HCT116 (cell line): ENCODE data around the gene SUGCT. TPM values are rescaled to one million over a fixed set of nuclear protein-coding genes. Genes with fewer than 3 reads are reported as not detected.

Experiments used
- ATAC-seq: fragments of 200-7000 bp; cut with Tn5 transposase; 2 replicates; pipeline ENCODE4 v1.9.1; 2020; ENCODE audit warnings: mild to moderate bottlenecking, moderate library complexity
- BruUV-seq: library from RNA; stranded (reverse); fragments of 400-500 nt; replicated peaks from 2 replicates; lab custom pipeline; 2021; lab: Mats Ljungman, UMichigan
- CTCF ChIA-PET: fragments of 300-600 bp; sonication (Branson Sonifier 250); formaldehyde crosslinking; loops from one replicate; lab custom pipeline; 2021; ENCODE audit warnings: antibody characterized with exemption; lab: Charles Lee
- POLR2A ChIA-PET: fragments of 300-600, 350-600 bp; sonication (Branson Sonifier 250); formaldehyde crosslinking; loops from one replicate; lab custom pipeline; 2021; ENCODE audit warnings: antibody characterized with exemption; lab: Charles Lee
- RAD21 ChIA-PET, 2 experiments: fragments of 300-600 bp; sonication (Branson Sonifier 250); formaldehyde crosslinking; loops; one replicate each; lab custom pipeline; 2023; ENCODE audit warnings: low total read pairs in 2 of 2; ENCODE audit not compliant: uncharacterized antibody in 2 of 2, unreplicated experiment in 2 of 2, low non-redundant PET in 1 of 2; lab: Charles Lee
- DNase-seq: peaks from one replicate; pipeline ENCODE4 v3.0.0-alpha.2; 2010; ENCODE audit warnings: low read depth, low spot score
- H2AFZ ChIP-seq: fragments of 200-600 bp; shearing (Covaris generic), sonication (generic); 2 replicates; pipeline ENCODE4 v1.6.1; 2017; ENCODE audit warnings: low read depth, mixed run types, mixed read lengths, antibody characterized with exemption, low read length; ENCODE audit not compliant: poor library complexity, severe bottlenecking
- H3K27ac ChIP-seq: 2 replicates; pipeline ENCODE4 v1.5.1; 2012; ENCODE audit warnings: low read depth, low read length
- H3K27me3 ChIP-seq: fragments of 200-600 bp; sonication (generic); 2 replicates; pipeline ENCODE4 v1.6.1; 2016; ENCODE audit warnings: mixed run types, low read length, mixed read lengths; ENCODE audit not compliant: insufficient read depth
- H3K36me3 ChIP-seq, 2 experiments: fragments of 200-500 bp in 1 of 2; fragments of 200-600 bp in 1 of 2; sonication (Bioruptor generic) in 1 of 2; sonication (generic) in 1 of 2; 2 replicates each; pipeline versions ENCODE4 v1.5.1 to v1.6.1; 2014 to 2016; ENCODE audit warnings: low read length in 2 of 2, inconsistent platforms in 1 of 2, mixed read lengths in 1 of 2, mixed run types in 1 of 2; ENCODE audit not compliant: insufficient read depth in 2 of 2, control insufficient read depth in 1 of 2
- H3K4me1 ChIP-seq, 2 experiments: fragments of 200-600 bp in 1 of 2; sonication (generic) in 1 of 2; 2 replicates each; pipeline versions ENCODE4 v1.5.1 to v1.6.1; 2012 to 2017; ENCODE audit warnings: low read length in 2 of 2, inconsistent platforms in 1 of 2, mild to moderate bottlenecking in 1 of 2, mixed read lengths in 1 of 2, mixed run types in 1 of 2, moderate library complexity in 1 of 2; ENCODE audit not compliant: insufficient read depth in 2 of 2, control insufficient read depth in 1 of 2
- H3K4me2 ChIP-seq: fragments of 200-600 bp; sonication (generic); 2 replicates; pipeline ENCODE4 v1.6.1; 2017; ENCODE audit warnings: mixed run types, low read length, mixed read lengths
- H3K4me3 ChIP-seq, 2 experiments: fragments of 200-600 bp in 1 of 2; sonication (generic) in 1 of 2; replicated peaks in 1 of 2; 2 replicates each; pipeline ENCODE4 v1.5.1; 2011 to 2016; ENCODE audit warnings: low read length in 2 of 2, control low read depth in 1 of 2, low read depth in 1 of 2, mild to moderate bottlenecking in 1 of 2, mixed read lengths in 1 of 2, mixed run types in 1 of 2
- H3K79me2 ChIP-seq: fragments of 200-600 bp; sonication (generic); 2 replicates; pipeline ENCODE4 v1.6.1; 2017; ENCODE audit warnings: mild to moderate bottlenecking, mixed run types, low read length, moderate library complexity, mixed read lengths; ENCODE audit not compliant: insufficient read depth
- H3K9ac ChIP-seq: fragments of 200-600 bp; sonication (generic); 2 replicates; pipeline ENCODE4 v1.6.1; 2016; ENCODE audit warnings: low read length, mixed read lengths
- H3K9me2 ChIP-seq: fragments of 200-600 bp; sonication (generic), shearing (Covaris generic); 2 replicates; pipeline ENCODE4 v1.6.1; 2017; ENCODE audit warnings: mixed run types, mild to moderate bottlenecking, moderate library complexity; ENCODE audit not compliant: insufficient read depth
- H3K9me3 ChIP-seq, 2 experiments: fragments of 200-500 bp in 1 of 2; fragments of 200-600 bp in 1 of 2; sonication (Bioruptor generic) in 1 of 2; sonication (generic) in 1 of 2; 2 replicates each; pipeline ENCODE4 v1.6.1; 2014 to 2017; ENCODE audit warnings: low read length in 2 of 2, mixed read lengths in 2 of 2, inconsistent platforms in 1 of 2, low read depth in 1 of 2, mild to moderate bottlenecking in 1 of 2, mixed run types in 1 of 2, moderate library complexity in 1 of 2; ENCODE audit not compliant: control insufficient read depth in 1 of 2, insufficient read depth in 1 of 2
- H4K20me1 ChIP-seq: fragments of 200-600 bp; sonication (generic), shearing (Covaris generic); 2 replicates; pipeline ENCODE4 v1.6.1; 2017; ENCODE audit warnings: mixed run types, mild to moderate bottlenecking, moderate library complexity; ENCODE audit not compliant: insufficient read depth
- CBX3 ChIP-seq: IDR thresholded peaks from 2 replicates; pipeline ENCODE4 v1.6.1; 2012; ENCODE audit warnings: low read depth
- EZH2 ChIP-seq: fragments of 200-600 bp; sonication (generic); IDR thresholded peaks from 2 replicates; pipeline ENCODE4 v1.6.1; 2017; ENCODE audit warnings: antibody characterized with exemption, mixed run types
- FOSL1 ChIP-seq: IDR thresholded peaks from 2 replicates; pipeline ENCODE4 v1.6.1; 2012; ENCODE audit warnings: low read depth
- POLR2A ChIP-seq: IDR thresholded peaks from 2 replicates; pipeline ENCODE4 v1.7.0; 2011; ENCODE audit warnings: borderline replicate concordance; ENCODE audit not compliant: insufficient read depth, insufficient read length; ENCODE audit errors: extremely low read depth
- POLR2AphosphoS5 ChIP-seq: IDR thresholded peaks from 2 replicates; pipeline ENCODE4 v1.6.1; 2011; ENCODE audit warnings: mild to moderate bottlenecking, low read depth, low read length, moderate library complexity
- RAD21 ChIP-seq: IDR thresholded peaks from 2 replicates; pipeline ENCODE4 v1.6.1; 2012; ENCODE audit warnings: low read depth, mild to moderate bottlenecking
- SP1 ChIP-seq: IDR thresholded peaks from 2 replicates; pipeline ENCODE4 v1.6.1; 2012; ENCODE audit warnings: low read depth
- SRF ChIP-seq: IDR thresholded peaks from 2 replicates; pipeline ENCODE4 v1.6.1; 2012; ENCODE audit warnings: low read depth
- ZFX ChIP-seq: fragments of 450-650 bp; IDR thresholded peaks from 2 replicates; pipeline ENCODE4 v1.6.1; 2017
- ZNF274 ChIP-seq: fragments of 200-500 bp; sonication (Bioruptor generic); IDR thresholded peaks from 2 replicates; pipeline ENCODE4 v1.6.1; 2014; ENCODE audit warnings: mild to moderate bottlenecking, low read depth, low read length, inconsistent platforms
- intact Hi-C: fragments of 100-400 bp; cut with micrococcal nuclease; formaldehyde crosslinking; loops from 2 replicates; pipeline ENCODE4 v1.10.0; 2022
- total RNA-seq: library from RNA; stranded (reverse); gene quantifications from one replicate; pipeline ENCODE4 v1.2.1, GENCODE V29; 2021; ENCODE audit not compliant: unreplicated experiment
- TF ChIP-seq, protein P1 (sequence below): IDR thresholded peaks from 2 replicates; pipeline ENCODE4 v1.6.1; 2011; ENCODE audit warnings: mild to moderate bottlenecking, low read length, moderate library complexity; ENCODE audit not compliant: insufficient replicate concordance; ENCODE audit errors: extremely low read depth

The SUGCT gene
- total RNA-seq, 1 experiment from 2014 or later, result 4.4 TPM

- Histone ChIP-seq H3K36me3 (no peaks in the 10 kb centered on the region), H3K9me2 (no peaks in the 10 kb centered on the region), H2AFZ (no peak overlapping the region), H3K27me3 (no peaks in the 10 kb centered on the region), H3K4me1 (no peaks in the 10 kb centered on the region), H3K9me3 (no peaks in the 10 kb centered on the region), H3K4me2 (no peak overlapping the region), H3K79me2 (no peaks in the 10 kb centered on the region), H3K9ac (no peak overlapping the region), H4K20me1 (no peaks in the 10 kb centered on the region), H3K4me3 (no peak overlapping the region), H3K27ac (no peak overlapping the region)
- TF ChIP-seq EZH2 (no peak), POLR2AphosphoS5 (no peak), RAD21 (no peak), CBX3 (no peak), POLR2A (no peak), FOSL1 (no peak), SP1 (no peak), SRF (no peak), ZNF274 (no peak), ZFX (no peak)
- TF ChIP-seq, protein P1, sequence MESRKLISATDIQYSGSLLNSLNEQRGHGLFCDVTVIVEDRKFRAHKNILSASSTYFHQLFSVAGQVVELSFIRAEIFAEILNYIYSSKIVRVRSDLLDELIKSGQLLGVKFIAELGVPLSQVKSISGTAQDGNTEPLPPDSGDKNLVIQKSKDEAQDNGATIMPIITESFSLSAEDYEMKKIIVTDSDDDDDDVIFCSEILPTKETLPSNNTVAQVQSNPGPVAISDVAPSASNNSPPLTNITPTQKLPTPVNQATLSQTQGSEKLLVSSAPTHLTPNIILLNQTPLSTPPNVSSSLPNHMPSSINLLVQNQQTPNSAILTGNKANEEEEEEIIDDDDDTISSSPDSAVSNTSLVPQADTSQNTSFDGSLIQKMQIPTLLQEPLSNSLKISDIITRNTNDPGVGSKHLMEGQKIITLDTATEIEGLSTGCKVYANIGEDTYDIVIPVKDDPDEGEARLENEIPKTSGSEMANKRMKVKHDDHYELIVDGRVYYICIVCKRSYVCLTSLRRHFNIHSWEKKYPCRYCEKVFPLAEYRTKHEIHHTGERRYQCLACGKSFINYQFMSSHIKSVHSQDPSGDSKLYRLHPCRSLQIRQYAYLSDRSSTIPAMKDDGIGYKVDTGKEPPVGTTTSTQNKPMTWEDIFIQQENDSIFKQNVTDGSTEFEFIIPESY, result no peak
- ChIA-PET RAD21 (no interaction called here), CTCF (no interaction called here), POLR2A (no interaction called here)
- ATAC-seq (no peak), DNase-seq (no peak)
- BruUV-seq, result no TSS peak
- intact Hi-C loops, result no loop called here
Observed at GRCh38 chr7:40102897-40103296, 31.9 kb upstream of the SUGCT start.
